Measurements from ENCODE around the gene TNPO3. TPM values are rescaled to one million over a fixed set of nuclear protein-coding genes. Genes with fewer than 3 reads are reported as not detected.
A peak's percentile ranks its signal among the peaks of the same experiment; 100 is the strongest.
"Not testable (repeated sequence)": the region's sequence is repeated elsewhere in the genome, so short reads cannot be mapped to it uniquely, and the experiment has no call there.

TNPO3 gene
- total RNA-seq, 3 donors from 2014 or later = 36.4 to 42.7 (median 36.6) TPM

DNA sequence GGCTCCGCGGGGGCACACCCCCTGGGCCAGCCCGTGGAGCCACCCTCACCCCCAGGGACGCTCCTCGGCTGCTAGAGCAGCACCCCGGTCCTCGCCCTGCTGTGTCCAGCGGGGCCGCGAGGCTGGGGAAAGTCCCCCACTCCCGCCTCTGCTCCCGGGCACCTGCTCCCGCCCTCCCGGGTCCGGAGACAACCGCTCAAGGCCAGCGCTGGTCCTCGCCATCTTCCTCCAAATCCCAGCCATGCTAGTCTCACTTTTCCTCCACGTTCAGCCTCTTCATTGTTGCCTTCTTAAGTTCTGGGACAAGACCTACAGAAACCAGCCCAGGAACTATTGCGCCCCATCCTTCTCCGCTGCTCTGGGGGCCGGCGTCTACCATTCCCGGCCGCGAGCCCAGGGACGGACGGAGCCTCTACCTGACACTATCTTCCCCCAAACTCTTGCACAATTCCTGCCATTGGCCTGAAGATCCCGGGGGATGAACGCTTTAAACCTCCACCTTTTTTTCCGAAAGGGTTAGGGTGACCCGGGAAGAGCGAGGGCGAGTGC is 139.6 kb downstream of the TNPO3 start:
- Histone ChIP-seq H3K36me3 (no peaks in the 10 kb centered on the region), H3K27ac (no peak overlapping the region), H3K9me3 (no peaks in the 10 kb centered on the region), H3K4me1 (no peaks in the 10 kb centered on the region), H3K27me3 (peaks cover 6 to 31% of the 10 kb centered on the region in 2 donors), H3K4me3 (peak overlapping the region in 1 of 3 donors; percentile 53)
- TF ChIP-seq, protein P1, sequence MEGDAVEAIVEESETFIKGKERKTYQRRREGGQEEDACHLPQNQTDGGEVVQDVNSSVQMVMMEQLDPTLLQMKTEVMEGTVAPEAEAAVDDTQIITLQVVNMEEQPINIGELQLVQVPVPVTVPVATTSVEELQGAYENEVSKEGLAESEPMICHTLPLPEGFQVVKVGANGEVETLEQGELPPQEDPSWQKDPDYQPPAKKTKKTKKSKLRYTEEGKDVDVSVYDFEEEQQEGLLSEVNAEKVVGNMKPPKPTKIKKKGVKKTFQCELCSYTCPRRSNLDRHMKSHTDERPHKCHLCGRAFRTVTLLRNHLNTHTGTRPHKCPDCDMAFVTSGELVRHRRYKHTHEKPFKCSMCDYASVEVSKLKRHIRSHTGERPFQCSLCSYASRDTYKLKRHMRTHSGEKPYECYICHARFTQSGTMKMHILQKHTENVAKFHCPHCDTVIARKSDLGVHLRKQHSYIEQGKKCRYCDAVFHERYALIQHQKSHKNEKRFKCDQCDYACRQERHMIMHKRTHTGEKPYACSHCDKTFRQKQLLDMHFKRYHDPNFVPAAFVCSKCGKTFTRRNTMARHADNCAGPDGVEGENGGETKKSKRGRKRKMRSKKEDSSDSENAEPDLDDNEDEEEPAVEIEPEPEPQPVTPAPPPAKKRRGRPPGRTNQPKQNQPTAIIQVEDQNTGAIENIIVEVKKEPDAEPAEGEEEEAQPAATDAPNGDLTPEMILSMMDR (IDR thresholded peaks at IDR 0.05) = no peak
- no peak for TF ChIP-seq POLR2A (IDR thresholded peaks at IDR 0.05)
- no peak for TF ChIP-seq POLR2AphosphoS5 (IDR thresholded peaks at IDR 0.05)
- peak in 1 of 2 donors; percentile 35 for DNase-seq (ENCODE audit: low spot score in 2 of 2)
- intact Hi-C loops (cut with DNase I; ENCODE audit: low total_unique reads) = no loop called here

DNA sequence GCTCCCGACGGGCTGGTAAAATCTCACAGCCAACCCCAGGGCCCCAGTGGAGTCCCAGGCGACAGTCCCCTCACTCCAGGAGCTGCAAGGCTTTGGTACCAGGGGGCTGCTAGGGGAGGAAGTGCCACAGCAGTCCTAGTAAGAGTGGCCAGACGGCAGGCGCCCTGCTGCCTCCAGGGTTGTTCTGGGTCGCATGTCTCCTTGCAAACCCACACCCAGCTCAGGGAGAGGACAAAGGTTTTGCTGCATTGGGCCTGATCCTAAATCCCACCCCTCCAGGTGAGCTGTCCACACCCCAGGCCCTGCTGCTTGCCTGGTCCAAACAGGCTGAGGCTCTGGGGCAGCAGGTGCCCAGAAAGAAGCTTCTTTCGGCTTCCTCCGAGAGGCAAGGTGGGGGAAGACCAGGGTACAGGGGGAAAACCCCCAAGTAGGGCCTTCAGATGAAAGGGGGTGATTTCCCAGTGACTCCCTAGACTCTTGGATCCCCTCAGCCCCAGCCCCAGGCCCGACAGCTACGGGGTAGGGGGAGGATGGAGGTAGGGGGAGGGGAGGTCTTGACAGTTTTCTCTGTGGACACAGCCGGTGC is 140.3 kb downstream of the TNPO3 start:
- Histone ChIP-seq H3K9me3 (no peaks in the 10 kb centered on the region), H3K36me3 (no peaks in the 10 kb centered on the region), H3K27me3 (peaks cover 8 to 38% of the 10 kb centered on the region in 2 donors), H3K4me1 (no peaks in the 10 kb centered on the region), H3K4me3 (peak overlapping the region in 1 of 3 donors; percentile 53), H3K27ac (no peak overlapping the region)
- intact Hi-C loops (cut with DNase I; ENCODE audit: low total_unique reads) = no loop called here
- TF ChIP-seq POLR2AphosphoS5 (IDR thresholded peaks at IDR 0.05) (no peak), POLR2A (IDR thresholded peaks at IDR 0.05) (no peak)
- TF ChIP-seq, protein P1 (IDR thresholded peaks at IDR 0.05) = no peak
- peak in 1 of 2 donors; percentile 46 for DNase-seq (ENCODE audit: low spot score in 2 of 2)

DNA sequence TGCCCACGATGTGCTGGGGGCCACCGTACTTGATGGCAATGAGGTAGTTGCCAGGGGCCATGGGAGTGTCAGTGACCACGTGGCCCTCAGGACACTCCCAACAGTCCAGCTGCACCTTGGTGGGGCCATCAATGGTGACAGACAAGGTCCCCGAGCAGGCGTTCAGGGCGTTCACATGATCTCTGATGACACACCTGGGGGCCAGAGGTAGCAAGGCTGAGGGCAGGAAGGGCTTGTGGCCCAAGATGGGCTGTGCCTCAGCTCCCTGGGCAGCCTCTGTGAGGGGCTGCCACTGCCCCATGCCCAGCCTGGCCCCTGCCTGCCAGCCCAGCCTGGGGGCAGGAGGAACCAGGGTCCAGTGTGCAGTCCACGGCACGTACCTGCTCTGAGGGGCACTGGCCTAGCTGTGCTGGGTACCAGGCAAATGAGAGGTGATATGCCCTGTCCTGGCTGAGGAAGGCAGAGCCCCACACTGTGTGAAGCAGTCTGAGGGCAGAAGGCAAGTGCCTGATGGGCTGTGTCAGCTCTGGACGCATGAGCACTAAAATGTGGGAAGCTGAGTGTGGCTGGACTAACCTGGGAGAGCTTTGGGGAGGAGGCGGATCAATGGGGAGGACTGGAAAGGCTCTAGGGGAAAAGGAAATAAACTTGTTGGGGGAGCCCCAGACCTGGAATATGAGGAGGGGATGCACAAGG is 140.9 kb downstream of the TNPO3 start:
- TF ChIP-seq POLR2A (IDR thresholded peaks at IDR 0.05) (no peak), POLR2AphosphoS5 (IDR thresholded peaks at IDR 0.05) (no peak)
- TF ChIP-seq, protein P1 (IDR thresholded peaks at IDR 0.05) = no peak
- Histone ChIP-seq H3K4me3 (no peak overlapping the region), H3K9me3 (no peaks in the 10 kb centered on the region), H3K27ac (no peak overlapping the region), H3K4me1 (no peaks in the 10 kb centered on the region), H3K27me3 (peaks cover 8 to 42% of the 10 kb centered on the region in 2 donors), H3K36me3 (no peaks in the 10 kb centered on the region)
- intact Hi-C loops (cut with DNase I; ENCODE audit: low total_unique reads) = no loop called here
- peak in 1 of 2 donors; percentile 31 for DNase-seq (ENCODE audit: low spot score in 2 of 2)

DNA sequence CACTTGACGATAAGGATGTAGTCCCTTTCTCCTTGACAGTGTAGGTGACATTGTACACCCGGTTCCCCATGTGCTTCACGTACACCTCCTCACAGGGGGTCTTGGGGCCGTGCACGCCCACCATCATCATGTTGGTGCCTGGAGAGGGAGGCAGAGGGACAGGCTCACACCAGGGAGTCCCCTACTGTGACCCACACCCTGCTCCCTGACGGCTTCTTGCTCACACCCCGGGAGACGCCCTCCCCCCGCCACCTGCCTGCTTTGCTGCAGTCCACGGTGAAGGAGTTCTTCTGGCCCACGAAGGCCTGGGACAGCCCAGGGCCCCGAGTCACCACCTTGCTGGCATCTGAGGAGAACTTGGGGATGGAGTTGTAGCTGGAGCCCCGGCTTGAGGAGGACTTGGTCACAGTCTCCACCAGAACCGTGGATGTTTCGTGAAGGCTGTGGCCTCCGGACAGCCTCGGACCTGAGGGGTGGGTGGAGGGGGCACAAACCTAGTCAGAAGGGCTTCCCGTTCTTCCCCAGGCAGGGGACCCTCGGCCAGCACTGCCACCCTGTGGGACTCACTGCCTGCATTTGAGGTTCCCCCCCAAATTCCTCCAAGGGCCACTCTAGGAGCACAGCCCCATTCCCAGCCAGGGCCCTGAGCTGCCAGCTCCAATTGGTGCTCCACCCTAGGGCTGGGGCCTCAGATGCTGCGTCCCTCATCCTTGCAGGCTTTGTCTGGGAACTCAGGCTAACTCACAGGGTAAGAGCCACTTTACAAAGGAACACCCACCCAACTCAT is 142.0 kb downstream of the TNPO3 start:
- H3K27me3 ChIP-seq = peaks cover 8 to 42% of the 10 kb centered on the region in 2 donors
- H3K36me3 ChIP-seq; H3K27ac ChIP-seq; H3K4me1 ChIP-seq; intact Hi-C loops (cut with DNase I; ENCODE audit: low total_unique reads); H3K9me3 ChIP-seq; H3K4me3 ChIP-seq: not testable (repeated sequence)
- DNase-seq (ENCODE audit: low spot score in 2 of 2) = peak in 1 of 2 donors; percentile 19

DNA sequence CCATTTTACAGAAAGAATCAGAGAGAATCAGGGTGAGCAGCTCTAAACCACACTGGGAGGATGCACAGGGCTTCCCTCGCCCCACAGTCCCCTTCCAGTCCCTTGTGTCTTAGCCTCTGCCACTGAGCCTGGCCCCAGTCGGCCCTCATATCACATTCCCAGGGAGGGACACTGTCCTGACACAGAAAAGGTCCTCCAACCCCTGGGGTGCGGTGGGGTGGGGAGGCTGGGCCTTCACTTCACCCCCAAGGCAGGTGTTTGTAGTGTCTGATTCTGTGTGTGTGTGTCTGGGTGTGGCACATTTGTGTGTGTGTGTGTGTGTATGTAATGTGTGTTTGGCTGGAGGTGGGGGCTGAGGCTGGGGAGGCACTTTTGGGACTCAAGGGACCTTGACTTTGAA is 142.6 kb downstream of the TNPO3 start:
- no peak for DNase-seq (ENCODE audit: low spot score in 2 of 2)
- TF ChIP-seq POLR2AphosphoS5 (IDR thresholded peaks at IDR 0.05) (no peak), POLR2A (IDR thresholded peaks at IDR 0.05) (no peak)
- TF ChIP-seq, protein P1 (IDR thresholded peaks at IDR 0.05) = no peak
- Histone ChIP-seq H3K4me3 (no peak overlapping the region), H3K27ac (no peak overlapping the region), H3K9me3 (no peaks in the 10 kb centered on the region), H3K4me1 (no peaks in the 10 kb centered on the region), H3K36me3 (no peaks in the 10 kb centered on the region), H3K27me3 (peaks cover 8 to 42% of the 10 kb centered on the region in 2 donors)
- intact Hi-C loops (cut with DNase I; ENCODE audit: low total_unique reads) = no loop called here

All from breast epithelium (tissue), 4 donors.